HepG2 (cell line): ENCODE data around the gene ATOH8. TPM values are rescaled to one million over a fixed set of nuclear protein-coding genes. Genes with fewer than 3 reads are reported as not detected.

ENCODE experiments used
- ATAC-seq: fragments of 200-7000 bp; cut with Tn5 transposase; 3 replicates; pipeline ENCODE4 v1.9.1; 2020; ENCODE audit warnings: mild to moderate bottlenecking, moderate library complexity
- BruUV-seq: library from RNA; stranded (reverse); fragments of 400-500 nt; replicated peaks from 2 replicates; lab custom pipeline; 2021; lab: Mats Ljungman, UMichigan
- CTCF ChIA-PET: fragments of 300-600 bp; formaldehyde crosslinking; extraction: SDS; loops from one replicate; lab custom pipeline; 2021; ENCODE audit warnings: low total read pairs, inconsistent platforms, low intra/inter-chr PET ratio; lab: Yijun Ruan, JAX
- POLR2A ChIA-PET: fragments of 350-600 bp; sonication (Branson Sonifier 250); formaldehyde crosslinking; loops from one replicate; lab custom pipeline; 2020; ENCODE audit warnings: antibody characterized with exemption, inconsistent platforms; lab: Yijun Ruan, JAX
- DNase-seq: peaks from one replicate; pipeline ENCODE4 v3.0.0-alpha.2; 2015; ENCODE audit warnings: low spot score
- FAIRE-seq: peaks from 3 replicates; lab custom pipeline; 2011; peaks lifted over from hg19 to GRCh38; lab: Jason Lieb, UNC
- H2AFZ ChIP-seq: one replicate; pipeline ENCODE4 v1.6.1; 2011; ENCODE audit warnings: low read length, inconsistent platforms
- H3K27ac ChIP-seq: fragments of 300-600 bp; 3 replicates; pipeline ENCODE4 v1.8.0; 2011; ENCODE audit warnings: mixed run types, mild to moderate bottlenecking, mixed read lengths, low read length, inconsistent platforms; ENCODE audit not compliant: insufficient read depth; ENCODE audit errors: extremely low read length
- H3K27me3 ChIP-seq, 2 experiments: fragments of 200-600 bp in 1 of 2; 2 replicates in 1 of 2; 3 replicates in 1 of 2; pipeline versions ENCODE4 v1.6.0 to v1.8.0; 2011; ENCODE audit warnings: low read length in 2 of 2, mild to moderate bottlenecking in 2 of 2, moderate library complexity in 2 of 2, inconsistent platforms in 1 of 2; ENCODE audit not compliant: insufficient read depth in 2 of 2, control insufficient read depth in 1 of 2
- H3K36me3 ChIP-seq, 2 experiments: fragments of 200-600 bp in 1 of 2; replicated peaks in 1 of 2; 2 replicates in 1 of 2; 3 replicates in 1 of 2; pipeline versions ENCODE4 v1.5.1 to v1.8.0; 2011; ENCODE audit warnings: low read length in 2 of 2, inconsistent platforms in 1 of 2; ENCODE audit not compliant: insufficient read depth in 2 of 2, control insufficient read depth in 1 of 2
- H3K4me1 ChIP-seq: 2 replicates; pipeline ENCODE4 v1.5.1; 2012; ENCODE audit warnings: low read length, inconsistent platforms; ENCODE audit not compliant: insufficient read depth
- H3K4me2 ChIP-seq: 2 replicates; pipeline ENCODE4 v1.6.0; 2011; ENCODE audit warnings: low read depth, low read length, inconsistent platforms
- H3K4me3 ChIP-seq, 3 experiments: fragments of 200-600 bp in 1 of 3; sonication (generic), shearing (Covaris generic) in 1 of 3; replicated peaks in 1 of 3; 2 replicates each; pipeline ENCODE4 v1.5.1; 2011 to 2016; ENCODE audit warnings: low read length in 3 of 3, inconsistent platforms in 2 of 3, low read depth in 2 of 3, mild to moderate bottlenecking in 2 of 3, control low read depth in 1 of 3, mixed read lengths in 1 of 3; ENCODE audit not compliant: insufficient read depth in 1 of 3
- H3K79me2 ChIP-seq: one replicate; pipeline ENCODE4 v1.6.1; 2011; ENCODE audit warnings: low read length, inconsistent platforms; ENCODE audit not compliant: insufficient read depth
- H3K9ac ChIP-seq: 2 replicates; pipeline ENCODE4 v1.6.0; 2011; ENCODE audit warnings: mild to moderate bottlenecking, low read depth, low read length, inconsistent platforms; ENCODE audit not compliant: insufficient read depth
- H3K9me3 ChIP-seq: 2 replicates; pipeline ENCODE4 v1.5.1; 2012; ENCODE audit warnings: mild to moderate bottlenecking, low read length
- H4K20me1 ChIP-seq: 2 replicates; pipeline ENCODE4 v1.6.0; 2011; ENCODE audit warnings: inconsistent platforms, mild to moderate bottlenecking, low read length, moderate library complexity; ENCODE audit not compliant: insufficient read depth
- NR2C2 ChIP-seq: sonication (generic); formaldehyde crosslinking; IDR thresholded peaks from 2 replicates; pipeline ENCODE4 v1.4.0; 2020; ENCODE audit warnings: missing genetic modification reagents, mild to moderate bottlenecking, moderate library complexity, borderline replicate concordance
- ZNF253 ChIP-seq: sonication (generic); formaldehyde crosslinking; IDR thresholded peaks from 2 replicates; pipeline ENCODE4 v1.8.0; 2022; ENCODE audit warnings: mild to moderate bottlenecking, missing genetic modification reagents, borderline replicate concordance
- ZNF331 ChIP-seq: sonication (generic); formaldehyde crosslinking; IDR thresholded peaks from 2 replicates; pipeline ENCODE4 v1.4.0; 2020; ENCODE audit warnings: missing genetic modification reagents
- ZNF572 ChIP-seq: sonication (generic); formaldehyde crosslinking; IDR thresholded peaks from 2 replicates; pipeline ENCODE4 v1.5.1; 2020; ENCODE audit warnings: mild to moderate bottlenecking, missing genetic modification reagents
- WGBS: methylation state at CpG from one replicate; pipeline ENCODE4 v1.1.6; 2017; ENCODE audit warnings: low lambda C conversion rate; 5-methylcytosine and 5-hydroxymethylcytosine counted together
- in situ Hi-C: cut with HindIII; loops from 2 replicates; pipeline ENCODE4 v1.10.0; 2017; ENCODE audit warnings: low pct_unique_long_range_greater_than_20kb; ENCODE audit not compliant: extremely low pct_ligation_motif_present
- intact Hi-C: fragments of 100-400 bp; cut with micrococcal nuclease; formaldehyde crosslinking; loops from one replicate; pipeline ENCODE4 v1.10.0; 2022; ENCODE audit not compliant: unreplicated experiment
- polyA plus RNA-seq, 8 experiments: library from polyadenylated mRNA; depleted of rRNA in 3 of 8; stranded (reverse) in 7 of 8; unstranded in 1 of 8; fragments of >200 nt; fragmentation: Illumina TruSeq in 4 of 8; extraction: Trizol in 4 of 8; gene quantifications; 2 replicates each; pipeline versions ENCODE4 v1.2.1 to v1.2.3, GENCODE V29; 2011 to 2016; ENCODE audit warnings: low read depth in 4 of 8, missing spikeins in 1 of 8, mixed read lengths in 1 of 8; ENCODE audit not compliant: insufficient read depth in 1 of 8
- total RNA-seq, 5 experiments: library from RNA; depleted of rRNA; stranded (reverse); fragments of >200 nt; fragmentation: Illumina TruSeq; extraction: Trizol; gene quantifications; 2 replicates each; pipeline ENCODE4 v1.2.3, GENCODE V29; 2016; ENCODE audit warnings: low read depth in 1 of 5

ATOH8 gene
- total and polyA plus RNA-seq, 2 of the 13 experiments (the other 11 are each of a cell fraction or from before 2014, with no cell fraction given), result 0.13 to 0.61 TPM

- Histone ChIP-seq H3K4me1 (peaks cover 17% of the 10 kb centered on the region), H4K20me1 (no peaks in the 10 kb centered on the region), H3K9me3 (no peaks in the 10 kb centered on the region), H3K4me3 (no peak overlapping the region), H3K9ac (no peak overlapping the region), H3K4me2 (no peak overlapping the region), H2AFZ (no peak overlapping the region), H3K36me3 (no peaks in the 10 kb centered on the region), H3K79me2 (no peaks in the 10 kb centered on the region), H3K27me3 (peaks cover 2 to 25% of the 10 kb centered on the region in 2 experiments; a peak in 4 of 5 replicates), H3K27ac (no peak overlapping the region)
- in situ Hi-C loops (no loop called here), intact Hi-C loops (no loop called here)
- no peak for DNase-seq
- 27% methylated on average over 3 of the region's 3 CpGs for whole genome bisulfite sequencing
- BruUV-seq, result no TSS peak
- no peak for FAIRE-seq
- CTCF ChIA-PET, result no interaction called here
- TF ChIP-seq NR2C2 (CRISPR knock-in tag), result no peak
- no peak for TF ChIP-seq ZNF572 (CRISPR knock-in tag)
- no peak for ATAC-seq
- POLR2A ChIA-PET, result no interaction called here
These were observed 6.3 kb upstream of the ATOH8 start for GRCh38 chr2:85747441-85747840.

GRCh38 chr2:85748039-85748734 lies 5.6 kb upstream of the ATOH8 start:
- in situ Hi-C loops, result no loop called here
- Histone ChIP-seq H3K4me3 (no peak overlapping the region), H3K36me3 (no peaks in the 10 kb centered on the region), H3K27ac (no peak overlapping the region), H3K4me2 (no peak overlapping the region), H3K9ac (no peak overlapping the region), H3K4me1 (peaks cover 17% of the 10 kb centered on the region), H4K20me1 (no peaks in the 10 kb centered on the region), H3K79me2 (no peaks in the 10 kb centered on the region), H2AFZ (no peak overlapping the region), H3K27me3 (peaks cover 2 to 32% of the 10 kb centered on the region in 2 experiments; a peak in 4 of 5 replicates), H3K9me3 (no peaks in the 10 kb centered on the region)
- FAIRE-seq (no peak), DNase-seq (no peak), ATAC-seq (no peak)
- TF ChIP-seq ZNF331 (CRISPR knock-in tag), result peak; percentile 74
- TF ChIP-seq ZNF253 (CRISPR knock-in tag), result no peak
- WGBS, result 53% methylated on average over 9 of the region's 9 CpGs
- BruUV-seq, result no TSS peak
- CTCF ChIA-PET, result interaction anchor here (1.5 kb wide), 1 partner anchor 19 kb away, joined by 3 read pairs; no protein-coding TSS in a partner anchor
- intact Hi-C loops, result no loop called here
- POLR2A ChIA-PET, result no interaction called here
